ENCODE results near the gene FGF11.

FGF11 gene

GRCh38 chr17:7404737-7405349, 34.5 kb upstream of the FGF11 start:
- Mint-ChIP-seq H3K27ac (peak overlapping the region; percentile 92), H3K36me3 (ENCODE audit: low read depth) (peaks cover 10% of the 10 kb centered on the region), H3K4me1 (ENCODE audit: low read depth) (peaks cover 7% of the 10 kb centered on the region), H3K9me3 (no peaks in the 10 kb centered on the region), H3K27me3 (peaks cover 39% of the 10 kb centered on the region), H3K4me3 (peak overlapping the region; percentile 84)
- intact Hi-C loops (cut with micrococcal nuclease): loop anchor here (1.0 to 10.0 kb wide), 3 partner anchors 11 to 50 kb away; partner anchors contain the start of genes KCTD11, PLSCR3, TMEM102 and TMEM95

- H3K4me1 Mint-ChIP-seq (ENCODE audit: low read depth): peaks cover 7% of the 10 kb centered on the region
- intact Hi-C loops (cut with micrococcal nuclease): loop anchor here (10.0 kb wide), 1 partner anchor 51 kb away; the partner anchor contains the start of genes KCTD11 and TMEM95
- peak overlapping the region; percentile 84 for H3K4me3 Mint-ChIP-seq
- H3K9me3 Mint-ChIP-seq: no peaks in the 10 kb centered on the region
- H3K36me3 Mint-ChIP-seq (ENCODE audit: low read depth): peaks cover 10% of the 10 kb centered on the region
- peaks cover 45% of the 10 kb centered on the region for H3K27me3 Mint-ChIP-seq
- peak overlapping the region; percentile 92 for H3K27ac Mint-ChIP-seq
Measured at GRCh38 chr17:7405350-7406234, 33.7 kb upstream of the FGF11 start.

- Mint-ChIP-seq H3K4me3 (no peak overlapping the region), H3K36me3 (ENCODE audit: low read depth) (peaks cover 6% of the 10 kb centered on the region), H3K4me1 (ENCODE audit: low read depth) (peaks cover 7% of the 10 kb centered on the region), H3K9me3 (no peaks in the 10 kb centered on the region), H3K27ac (no peak overlapping the region), H3K27me3 (peaks cover 51% of the 10 kb centered on the region)
- intact Hi-C loops (cut with micrococcal nuclease): loop anchor here (10.0 kb wide), 1 partner anchor 52 kb away; the partner anchor contains the start of genes KCTD11 and TMEM95
Measured at GRCh38 chr17:7406235-7406825, 33.0 kb upstream of the FGF11 start.

GRCh38 chr17:7407082-7407481, 32.2 kb upstream of the FGF11 start:
- H3K4me3 Mint-ChIP-seq: no peak overlapping the region
- no peaks in the 10 kb centered on the region for H3K9me3 Mint-ChIP-seq
- intact Hi-C loops (cut with micrococcal nuclease): loop anchor here (10.0 kb wide), 1 partner anchor 52 kb away; the partner anchor contains the start of genes KCTD11 and TMEM95
- peaks cover 7% of the 10 kb centered on the region for H3K4me1 Mint-ChIP-seq (ENCODE audit: low read depth)
- no peak overlapping the region for H3K27ac Mint-ChIP-seq
- H3K36me3 Mint-ChIP-seq (ENCODE audit: low read depth): no peaks in the 10 kb centered on the region
- H3K27me3 Mint-ChIP-seq: peaks cover 51% of the 10 kb centered on the region

GRCh38 chr17:7407485-7408251, 31.6 kb upstream of the FGF11 start, which contains the start of gene NLGN2:
Gene NLGN2, plus strand, starts transcription at chr17:7407845. Its CDS starts 411 bp downstream, at chr17:7408256.
- Mint-ChIP-seq H3K27me3 (peaks cover 51% of the 10 kb centered on the region), H3K4me1 (ENCODE audit: low read depth) (peaks cover 7% of the 10 kb centered on the region)

GRCh38 chr17:7408252-7408727, 31.0 kb upstream of the FGF11 start:
- H3K4me3 Mint-ChIP-seq: no peak overlapping the region
- H3K27me3 Mint-ChIP-seq: peaks cover 51% of the 10 kb centered on the region
- intact Hi-C loops (cut with micrococcal nuclease): loop anchor here (10.0 kb wide), 1 partner anchor 53 kb away; the partner anchor contains the start of genes KCTD11 and TMEM95
- H3K27ac Mint-ChIP-seq: no peak overlapping the region
- H3K9me3 Mint-ChIP-seq: no peaks in the 10 kb centered on the region
- peaks cover under 1% of the 10 kb centered on the region for H3K4me1 Mint-ChIP-seq (ENCODE audit: low read depth)
- no peaks in the 10 kb centered on the region for H3K36me3 Mint-ChIP-seq (ENCODE audit: low read depth)

More at GRCh38 chr17:7407485-7408251, 31.6 kb upstream of the FGF11 start, which contains the start of gene NLGN2:
- Mint-ChIP-seq H3K36me3 (ENCODE audit: low read depth) (no peaks in the 10 kb centered on the region), H3K9me3 (no peaks in the 10 kb centered on the region), H3K27ac (no peak within 1 kb of the TSS), H3K4me3 (no peak within 1 kb of the TSS)
- intact Hi-C loops (cut with micrococcal nuclease): loop anchor here (10.0 kb wide), 1 partner anchor 53 kb away; the partner anchor contains the start of genes KCTD11 and TMEM95

- Mint-ChIP-seq H3K9me3 (no peaks in the 10 kb centered on the region), H3K4me1 (ENCODE audit: low read depth) (no peaks in the 10 kb centered on the region), H3K4me3 (no peak overlapping the region), H3K27me3 (peaks cover 51% of the 10 kb centered on the region), H3K36me3 (ENCODE audit: low read depth) (no peaks in the 10 kb centered on the region), H3K27ac (no peak overlapping the region)
- intact Hi-C loops (cut with micrococcal nuclease): loop anchor here (10.0 kb wide), 1 partner anchor 54 kb away; the partner anchor contains the start of genes KCTD11 and TMEM95
Measured at GRCh38 chr17:7408863-7409262, 30.4 kb upstream of the FGF11 start.

GRCh38 chr17:7409716-7410115, 29.6 kb upstream of the FGF11 start:
- intact Hi-C loops (cut with micrococcal nuclease): loop anchor here (10.0 kb wide), 1 partner anchor 55 kb away; the partner anchor contains the start of genes KCTD11 and TMEM95
- Mint-ChIP-seq H3K27ac (no peak overlapping the region), H3K4me3 (no peak overlapping the region), H3K9me3 (no peaks in the 10 kb centered on the region), H3K27me3 (peaks cover 50% of the 10 kb centered on the region), H3K36me3 (ENCODE audit: low read depth) (no peaks in the 10 kb centered on the region), H3K4me1 (ENCODE audit: low read depth) (no peaks in the 10 kb centered on the region)

GRCh38 chr17:7410634-7411426, 28.5 kb upstream of the FGF11 start:
- intact Hi-C loops (cut with micrococcal nuclease): no loop called here
- Mint-ChIP-seq H3K4me3 (no peak overlapping the region), H3K27me3 (peaks cover 41% of the 10 kb centered on the region), H3K36me3 (ENCODE audit: low read depth) (no peaks in the 10 kb centered on the region), H3K4me1 (ENCODE audit: low read depth) (no peaks in the 10 kb centered on the region), H3K27ac (no peak overlapping the region), H3K9me3 (no peaks in the 10 kb centered on the region)

GRCh38 chr17:7411427-7411750, 27.9 kb upstream of the FGF11 start:
- peaks cover 36% of the 10 kb centered on the region for H3K27me3 Mint-ChIP-seq
- H3K4me1 Mint-ChIP-seq (ENCODE audit: low read depth): no peaks in the 10 kb centered on the region
- H3K36me3 Mint-ChIP-seq (ENCODE audit: low read depth): no peaks in the 10 kb centered on the region
- no peak overlapping the region for H3K27ac Mint-ChIP-seq
- H3K4me3 Mint-ChIP-seq: no peak overlapping the region
- intact Hi-C loops (cut with micrococcal nuclease): no loop called here
- H3K9me3 Mint-ChIP-seq: no peaks in the 10 kb centered on the region

- H3K27me3 Mint-ChIP-seq: peaks cover 29% of the 10 kb centered on the region
- intact Hi-C loops (cut with micrococcal nuclease): no loop called here
- no peak overlapping the region for H3K27ac Mint-ChIP-seq
- H3K9me3 Mint-ChIP-seq: no peaks in the 10 kb centered on the region
- no peaks in the 10 kb centered on the region for H3K36me3 Mint-ChIP-seq (ENCODE audit: low read depth)
- H3K4me3 Mint-ChIP-seq: no peak overlapping the region
- no peaks in the 10 kb centered on the region for H3K4me1 Mint-ChIP-seq (ENCODE audit: low read depth)
Measured at GRCh38 chr17:7413346-7413985, 25.8 kb upstream of the FGF11 start.

- Mint-ChIP-seq H3K27ac (no peak overlapping the region), H3K4me1 (ENCODE audit: low read depth) (no peaks in the 10 kb centered on the region), H3K9me3 (no peaks in the 10 kb centered on the region), H3K4me3 (no peak overlapping the region), H3K36me3 (ENCODE audit: low read depth) (no peaks in the 10 kb centered on the region), H3K27me3 (peaks cover 21% of the 10 kb centered on the region)
- intact Hi-C loops (cut with micrococcal nuclease): no loop called here
Measured at GRCh38 chr17:7414837-7415236, 24.5 kb upstream of the FGF11 start.
